ENCODE data around the gene EDC4. TPM values are rescaled to one million over a fixed set of nuclear protein-coding genes. Genes with fewer than 3 reads are reported as not detected.
A peak's percentile ranks its signal among the peaks of the same experiment; 100 is the strongest.

EDC4 gene
- total RNA-seq, 1 experiment from 2014 or later: 106 TPM

DNA sequence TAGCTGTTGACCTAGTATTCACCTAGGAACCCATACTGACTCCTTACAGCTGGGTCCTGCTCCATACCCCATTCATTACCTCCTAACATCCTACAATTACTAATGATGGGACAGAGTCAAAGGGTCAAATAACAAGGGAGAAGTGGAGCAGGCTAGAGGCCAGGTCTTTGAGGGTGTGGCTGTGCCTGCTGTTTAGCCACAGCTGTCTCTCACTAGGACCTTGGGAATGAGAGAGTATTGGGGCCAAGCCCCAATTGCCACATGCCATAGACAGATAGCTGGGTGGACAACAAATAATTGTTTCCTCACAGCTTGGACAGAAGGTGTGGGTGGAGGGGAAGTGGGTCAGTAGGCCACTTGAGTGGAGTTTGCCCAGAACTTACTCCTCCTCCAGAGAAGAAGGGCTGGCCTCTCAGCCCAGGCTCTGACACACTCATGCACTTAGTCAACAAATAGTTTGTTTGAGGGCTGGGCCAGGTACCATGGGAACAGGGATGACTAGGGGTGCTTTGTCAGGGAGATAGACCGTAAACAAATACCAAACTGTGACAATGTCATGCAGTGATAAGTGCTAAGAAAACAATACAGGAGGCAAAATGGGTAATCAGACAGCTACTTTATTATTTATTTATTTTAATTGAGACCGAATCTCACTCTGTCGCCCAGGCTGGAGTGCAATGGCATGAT, 15.2 kb upstream of the EDC4 start:
- Histone ChIP-seq H3T11ph (ENCODE audit: low read length) (no peak overlapping the region), H4K8ac (replicated peaks; ENCODE audit: insufficient read length, low read depth, low read length) (no peak overlapping the region), H3K27me3 (ENCODE audit: insufficient read depth, low read length) (no peaks in the 10 kb centered on the region), H3K4ac (ENCODE audit: low read depth, low read length) (peak overlapping the region; percentile 5; the same call in 1 of the 2 replicates), H3K9me3 (ENCODE audit: control insufficient read depth, low read depth, low read length) (no peaks in the 10 kb centered on the region), H3K56ac (ENCODE audit: insufficient read length, low read depth, low read length) (no peak overlapping the region), H3K23me2 (ENCODE audit: insufficient read length, low read depth, low read length, poor library complexity, severe bottlenecking) (no peaks in the 10 kb centered on the region), H3K18ac (ENCODE audit: insufficient read length, low read depth, low read length) (peak overlapping the region; percentile 43), H2BK15ac (ENCODE audit: low read depth, low read length) (no peak overlapping the region), H3K79me1 (ENCODE audit: insufficient read depth, low read depth, low read length, poor library complexity, severe bottlenecking) (peaks cover 5% of the 10 kb centered on the region), H3K14ac (ENCODE audit: insufficient read depth, low read length) (peak overlapping the region; percentile 77; the same call in 1 of the 2 replicates), H3K4me2 (ENCODE audit: insufficient read depth, insufficient read length, low read length) (no peak overlapping the region), H2BK12ac (ENCODE audit: insufficient read length, low read depth, low read length) (no peak overlapping the region), H3K9ac (ENCODE audit: extremely low read depth, insufficient read length, low read length) (no peak overlapping the region), H2BK120ac (ENCODE audit: low read depth, low read length, poor library complexity, severe bottlenecking) (no peak overlapping the region), H2AFZ (ENCODE audit: low read length) (no peak overlapping the region), H3K79me2 (ENCODE audit: insufficient read depth, low read length) (peaks cover 49% of the 10 kb centered on the region; the same call in 1 of the 2 replicates), H4K91ac (ENCODE audit: insufficient read length, low read depth, low read length) (peak overlapping the region; percentile 30), H4K20me1 (ENCODE audit: control insufficient read depth, insufficient read depth, insufficient read length) (no peaks in the 10 kb centered on the region), H3K4me1 (ENCODE audit: insufficient read depth, low read length) (peaks cover 6% of the 10 kb centered on the region; the same call in 1 of the 2 replicates), H2AK5ac (ENCODE audit: insufficient read length, low read length) (no peak overlapping the region), H3K23ac (ENCODE audit: insufficient read length, low read depth, low read length) (no peak overlapping the region), H3K27ac (ENCODE audit: insufficient read length, low read depth, low read length) (no peak overlapping the region), H2BK5ac (ENCODE audit: insufficient read length, low read length) (no peak overlapping the region), H2BK20ac (ENCODE audit: low read depth, low read length, poor library complexity, severe bottlenecking) (no peak overlapping the region), H4K5ac (ENCODE audit: insufficient read length, low read depth, low read length) (no peak overlapping the region)
- DNase-seq: peak; percentile 78
- Mint-ChIP-seq H3K27me3 (ENCODE audit: low read depth) (no peaks in the 10 kb centered on the region), H3K36me3 (ENCODE audit: insufficient read depth in 1 of 3, low read depth in 3 of 3) (peaks cover 18 to 29% (median 23%) of the 10 kb centered on the region in 3 experiments), H3K4me1 (peaks cover 45 to 56% of the 10 kb centered on the region in 2 experiments), H3K4me3 (peak overlapping the region in 1 of 2 experiments; percentile 2; a peak in 2 of 5 replicates), H3K27ac (peak overlapping the region; percentile 88 to 95 (median 95); a peak in 6 of 7 replicates), H3K9me3 (no peaks in the 10 kb centered on the region)
- TF ChIP-seq, protein P1, sequence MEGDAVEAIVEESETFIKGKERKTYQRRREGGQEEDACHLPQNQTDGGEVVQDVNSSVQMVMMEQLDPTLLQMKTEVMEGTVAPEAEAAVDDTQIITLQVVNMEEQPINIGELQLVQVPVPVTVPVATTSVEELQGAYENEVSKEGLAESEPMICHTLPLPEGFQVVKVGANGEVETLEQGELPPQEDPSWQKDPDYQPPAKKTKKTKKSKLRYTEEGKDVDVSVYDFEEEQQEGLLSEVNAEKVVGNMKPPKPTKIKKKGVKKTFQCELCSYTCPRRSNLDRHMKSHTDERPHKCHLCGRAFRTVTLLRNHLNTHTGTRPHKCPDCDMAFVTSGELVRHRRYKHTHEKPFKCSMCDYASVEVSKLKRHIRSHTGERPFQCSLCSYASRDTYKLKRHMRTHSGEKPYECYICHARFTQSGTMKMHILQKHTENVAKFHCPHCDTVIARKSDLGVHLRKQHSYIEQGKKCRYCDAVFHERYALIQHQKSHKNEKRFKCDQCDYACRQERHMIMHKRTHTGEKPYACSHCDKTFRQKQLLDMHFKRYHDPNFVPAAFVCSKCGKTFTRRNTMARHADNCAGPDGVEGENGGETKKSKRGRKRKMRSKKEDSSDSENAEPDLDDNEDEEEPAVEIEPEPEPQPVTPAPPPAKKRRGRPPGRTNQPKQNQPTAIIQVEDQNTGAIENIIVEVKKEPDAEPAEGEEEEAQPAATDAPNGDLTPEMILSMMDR (conservative IDR thresholded peaks at IDR 0.05): no peak
- no CpG with 5 or more reads among the region's 3 CpGs for WGBS (ENCODE audit: extremely low coverage, insufficient read length, low lambda C conversion rate)

All from H9 (cell line).